ENCODE results near the gene NEAT1.

Gene NEAT1

DNA sequence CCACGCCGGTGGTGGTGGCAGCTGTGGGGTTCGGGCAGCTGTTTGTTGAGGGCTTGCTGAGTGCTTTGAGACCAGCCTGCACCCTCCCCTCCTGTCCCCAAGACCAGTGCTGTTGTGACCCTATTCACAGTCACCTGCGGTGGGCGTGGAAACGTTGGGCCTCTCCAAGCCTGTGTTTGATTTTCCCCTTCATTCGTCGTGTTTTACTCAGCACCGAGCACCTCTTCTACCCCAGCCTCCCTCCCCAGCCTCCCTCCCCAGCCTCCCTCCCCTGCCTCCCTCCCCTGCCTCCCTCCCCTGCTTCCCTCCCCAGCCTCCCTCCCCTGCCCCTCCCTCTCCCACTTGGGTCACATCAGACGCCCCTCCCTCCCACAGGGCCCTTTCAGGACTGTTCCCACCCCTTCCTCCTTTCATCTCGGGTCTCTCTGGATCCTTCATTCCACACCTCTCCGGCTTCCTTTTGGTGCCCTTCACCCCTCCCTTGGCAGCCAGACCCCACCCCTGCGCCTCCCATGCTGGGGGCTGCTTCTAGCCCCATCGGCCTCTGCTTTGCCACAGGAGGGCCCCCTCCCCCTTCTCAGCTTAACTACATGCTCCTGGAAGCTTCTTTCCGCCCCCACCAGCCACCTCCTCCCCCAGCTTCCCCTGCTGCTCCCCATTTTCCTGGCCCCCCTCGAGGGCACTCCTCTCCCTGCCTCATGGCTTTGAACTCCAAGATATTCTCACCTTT is 21.4 kb upstream of the NEAT1 start:
- no peak overlapping the region for H3K4me3 ChIP-seq (ENCODE audit: low read depth, low read length)
- no peak for DNase-seq (ENCODE audit: low read depth)
- TF ChIP-seq, protein P1, sequence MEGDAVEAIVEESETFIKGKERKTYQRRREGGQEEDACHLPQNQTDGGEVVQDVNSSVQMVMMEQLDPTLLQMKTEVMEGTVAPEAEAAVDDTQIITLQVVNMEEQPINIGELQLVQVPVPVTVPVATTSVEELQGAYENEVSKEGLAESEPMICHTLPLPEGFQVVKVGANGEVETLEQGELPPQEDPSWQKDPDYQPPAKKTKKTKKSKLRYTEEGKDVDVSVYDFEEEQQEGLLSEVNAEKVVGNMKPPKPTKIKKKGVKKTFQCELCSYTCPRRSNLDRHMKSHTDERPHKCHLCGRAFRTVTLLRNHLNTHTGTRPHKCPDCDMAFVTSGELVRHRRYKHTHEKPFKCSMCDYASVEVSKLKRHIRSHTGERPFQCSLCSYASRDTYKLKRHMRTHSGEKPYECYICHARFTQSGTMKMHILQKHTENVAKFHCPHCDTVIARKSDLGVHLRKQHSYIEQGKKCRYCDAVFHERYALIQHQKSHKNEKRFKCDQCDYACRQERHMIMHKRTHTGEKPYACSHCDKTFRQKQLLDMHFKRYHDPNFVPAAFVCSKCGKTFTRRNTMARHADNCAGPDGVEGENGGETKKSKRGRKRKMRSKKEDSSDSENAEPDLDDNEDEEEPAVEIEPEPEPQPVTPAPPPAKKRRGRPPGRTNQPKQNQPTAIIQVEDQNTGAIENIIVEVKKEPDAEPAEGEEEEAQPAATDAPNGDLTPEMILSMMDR (IDR thresholded peaks at IDR 0.05; ENCODE audit: insufficient read depth, low read depth, low read length, missing control alignments), result no peak

DNA sequence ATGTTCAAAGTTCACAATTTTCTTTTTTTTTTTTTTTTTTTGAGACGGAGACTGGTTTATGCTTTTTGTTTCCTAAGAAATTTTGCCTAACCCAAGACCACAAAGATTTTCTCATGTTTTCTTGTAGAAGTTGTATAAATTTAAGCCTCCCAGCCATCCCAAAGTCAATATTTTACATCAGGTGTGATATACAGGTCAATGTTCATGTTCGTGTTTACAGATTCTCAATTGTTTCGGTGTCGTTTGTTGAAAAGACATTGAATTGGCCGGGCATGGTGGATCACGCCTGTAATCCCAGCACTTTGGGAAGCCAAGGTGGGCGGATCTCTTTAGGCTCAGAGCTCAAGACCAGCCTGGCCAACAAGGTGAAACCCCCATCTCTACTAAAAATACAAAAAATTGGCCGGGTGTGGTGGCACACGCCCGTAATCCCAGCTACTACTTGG is 20.8 kb upstream of the NEAT1 start:
- no peak overlapping the region for H3K4me3 ChIP-seq (ENCODE audit: low read depth, low read length)
- TF ChIP-seq, protein P1 (IDR thresholded peaks at IDR 0.05; ENCODE audit: insufficient read depth, low read depth, low read length, missing control alignments), result no peak
- DNase-seq (ENCODE audit: low read depth), result no peak

- DNase-seq (ENCODE audit: low read depth), result no peak
- no peak overlapping the region for H3K4me3 ChIP-seq (ENCODE audit: low read depth, low read length)
- TF ChIP-seq, protein P1 (IDR thresholded peaks at IDR 0.05; ENCODE audit: insufficient read depth, low read depth, low read length, missing control alignments), result no peak
Observed at GRCh38 chr11:65402790-65403189, 19.8 kb upstream of the NEAT1 start.

DNA sequence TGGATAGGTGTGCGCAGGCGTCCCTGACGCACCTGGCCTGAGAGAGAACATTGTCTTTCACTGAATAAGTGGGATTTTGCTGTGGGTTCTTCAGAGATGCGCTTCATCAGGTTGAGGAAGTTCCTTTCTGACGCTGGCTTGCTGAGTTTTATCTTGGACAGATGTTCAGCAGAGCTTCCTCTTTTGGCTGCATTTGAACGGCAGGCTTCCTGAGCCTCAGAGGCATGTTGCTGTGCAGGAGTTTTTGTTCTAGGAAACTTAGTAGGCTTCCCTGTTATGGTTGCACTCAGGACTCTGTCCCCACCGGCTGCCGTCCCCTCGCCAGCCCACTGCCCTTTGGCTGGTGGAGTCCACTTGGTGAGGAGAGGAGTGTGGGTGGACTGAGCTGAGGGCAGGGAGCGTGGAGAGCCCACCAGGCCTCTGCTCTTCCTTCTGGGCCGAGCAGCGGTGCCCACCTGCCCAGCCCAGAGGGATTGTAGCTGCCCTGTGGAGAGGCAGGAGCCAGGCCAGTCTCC is 18.9 kb upstream of the NEAT1 start:
- peak; percentile 66 for DNase-seq (ENCODE audit: low read depth)
- TF ChIP-seq, protein P1 (IDR thresholded peaks at IDR 0.05; ENCODE audit: insufficient read depth, low read depth, low read length, missing control alignments), result no peak
- H3K4me3 ChIP-seq (ENCODE audit: low read depth, low read length), result no peak overlapping the region

GRCh38 chr11:65404210-65404609 is 18.4 kb upstream of the NEAT1 start:
- no peak for DNase-seq (ENCODE audit: low read depth)
- TF ChIP-seq, protein P1 (IDR thresholded peaks at IDR 0.05; ENCODE audit: insufficient read depth, low read depth, low read length, missing control alignments), result no peak
- no peak overlapping the region for H3K4me3 ChIP-seq (ENCODE audit: low read depth, low read length)

GRCh38 chr11:65404638-65405339 is 17.8 kb upstream of the NEAT1 start:
- TF ChIP-seq, protein P1 (IDR thresholded peaks at IDR 0.05; ENCODE audit: insufficient read depth, low read depth, low read length, missing control alignments), result no peak
- H3K4me3 ChIP-seq (ENCODE audit: low read depth, low read length), result no peak overlapping the region
- DNase-seq (ENCODE audit: low read depth), result no peak

All from GM12865 (cell line).